Skin epidermis (tissue), 12 donors: Measurements from ENCODE around the gene THNSL1.
"Not testable (repeated sequence)": the region's sequence is repeated elsewhere in the genome, so short reads cannot be mapped to it uniquely, and the experiment has no call there.

Experiments
- H3K27ac ChIP-seq, 21 experiments: fragments of 200-600 bp; sonication (generic) in 11 of 21; one replicate each; pipeline ENCODE4 v1.5.0; 2020; ENCODE audit warnings: mild to moderate bottlenecking in 3 of 21, inconsistent platforms in 2 of 21, moderate library complexity in 2 of 21
- H3K4me3 ChIP-seq, 7 experiments: fragments of 200-600 bp; sonication (generic) in 2 of 7; one replicate each; pipeline ENCODE4 v1.5.0; 2020; ENCODE audit warnings: inconsistent platforms in 2 of 7, mild to moderate bottlenecking in 2 of 7, moderate library complexity in 1 of 7

THNSL1 gene

DNA sequence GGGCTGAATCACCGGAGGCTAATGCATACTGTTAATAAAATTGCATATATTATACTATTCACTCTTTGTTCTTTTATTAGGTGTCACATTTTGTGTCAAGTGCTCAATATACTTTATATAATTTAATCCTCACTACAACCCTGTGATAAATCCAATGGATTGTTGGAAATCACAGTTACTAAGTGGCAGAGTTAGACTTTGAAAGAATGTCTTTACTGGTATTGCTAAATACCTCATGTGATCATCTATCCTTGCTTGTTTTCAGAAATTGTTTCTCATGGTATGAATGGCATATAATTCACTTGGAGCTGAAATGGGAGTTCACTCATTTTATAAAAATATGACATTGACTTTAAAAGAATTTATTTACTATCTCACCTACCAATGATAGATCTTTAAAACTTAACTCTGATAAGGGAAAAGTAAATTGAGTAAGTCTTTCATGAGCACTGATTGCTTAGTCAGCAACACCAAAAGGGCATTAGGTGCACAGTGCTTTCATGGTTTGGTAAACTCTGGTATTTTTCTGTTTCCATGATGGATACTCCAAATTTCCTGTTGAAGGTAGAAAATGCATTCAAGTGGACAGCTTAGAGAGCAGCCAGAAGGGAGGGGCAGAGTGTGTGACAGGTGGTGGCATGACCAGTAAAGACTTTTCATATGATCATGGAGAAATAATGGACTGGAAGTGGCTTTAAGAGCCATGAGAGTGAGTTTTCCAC is 23.0 kb upstream of the THNSL1 start:
- H3K4me3 ChIP-seq = no peak overlapping the region
- H3K27ac ChIP-seq = no peak overlapping the region

DNA sequence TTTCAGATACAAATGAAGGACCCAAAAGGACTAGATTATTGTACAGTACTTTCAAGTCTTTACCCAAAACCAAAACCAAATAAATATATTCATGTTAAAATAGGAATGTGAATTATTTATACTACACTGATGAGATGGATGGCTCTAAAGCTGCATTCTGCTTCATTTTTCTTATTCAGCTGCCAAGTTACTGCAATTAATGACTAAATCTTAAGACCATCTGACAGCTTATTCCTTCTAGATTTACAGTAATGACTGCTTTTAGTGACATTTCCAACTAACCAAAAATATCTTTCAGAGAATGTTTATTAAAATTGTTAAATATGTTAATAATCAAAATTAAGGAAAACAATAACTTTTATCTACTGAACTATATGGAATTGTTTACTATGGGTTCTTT is 21.3 kb upstream of the THNSL1 start:
- Histone ChIP-seq H3K4me3 (no peak overlapping the region), H3K27ac (no peak overlapping the region)

DNA sequence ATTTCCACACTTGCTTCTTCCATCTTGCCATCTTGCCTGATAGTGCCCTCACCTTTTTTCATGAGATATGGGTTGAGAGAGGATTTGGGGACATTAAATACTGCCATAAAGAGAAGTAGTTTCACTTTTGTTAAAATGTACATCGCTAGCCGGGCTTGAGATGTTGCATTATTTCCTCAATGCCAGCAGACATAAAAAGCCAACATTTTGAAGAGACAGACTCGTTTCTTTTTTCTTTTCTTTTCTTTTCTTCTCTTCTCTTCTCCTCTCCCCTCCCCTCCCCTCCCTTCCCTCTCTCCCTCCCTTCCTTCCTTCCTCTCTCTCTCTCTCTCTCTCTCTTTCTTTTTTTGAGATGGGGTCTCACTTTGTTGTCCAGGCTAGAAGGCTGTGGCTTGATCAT is 18.4 kb upstream of the THNSL1 start:
- no peak overlapping the region for H3K27ac ChIP-seq

DNA sequence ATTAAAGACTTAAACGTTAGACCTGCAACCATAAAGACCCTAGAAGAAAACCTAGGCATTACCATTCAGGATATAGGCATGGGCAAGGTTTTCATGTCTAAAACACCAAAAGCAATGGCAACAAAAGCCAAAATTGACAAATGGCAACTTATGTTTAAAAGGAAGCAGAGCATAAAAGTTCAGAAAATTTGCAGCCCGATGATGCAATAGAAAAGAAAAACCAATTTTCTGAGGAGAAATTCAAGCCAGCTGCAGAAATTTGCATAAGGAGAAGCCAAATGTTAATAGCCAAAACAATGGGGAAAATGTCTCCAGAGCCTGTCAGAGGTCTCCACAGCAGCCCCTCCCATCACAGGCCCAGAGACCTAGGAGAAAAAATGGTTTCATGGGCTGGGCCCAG is 4.8 kb upstream of the THNSL1 start:
- not testable (repeated sequence) for H3K4me3 ChIP-seq, H3K27ac ChIP-seq

More for the DNA sequence above, 18.4 kb upstream of the THNSL1 start:
- H3K4me3 ChIP-seq = no peak overlapping the region

DNA sequence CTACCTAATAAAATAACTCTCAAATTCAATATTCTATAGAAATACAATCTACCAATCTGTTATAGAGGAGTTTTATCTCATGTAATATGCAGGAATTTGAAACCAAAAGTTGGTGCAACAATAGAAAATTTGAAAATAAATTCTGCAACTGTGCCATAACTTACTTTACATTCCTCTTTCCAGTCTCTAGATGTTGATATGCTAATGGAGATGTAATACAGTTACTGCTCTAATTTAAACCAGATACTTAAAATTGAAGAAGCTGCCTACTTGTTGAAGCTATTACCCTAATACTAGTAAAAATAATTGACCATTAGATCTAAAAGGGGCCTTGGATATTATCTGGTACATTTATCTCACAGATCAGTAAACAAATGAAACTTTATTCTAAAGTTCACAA is 1.8 kb upstream of the THNSL1 start:
- Histone ChIP-seq H3K27ac (no peak overlapping the region), H3K4me3 (no peak overlapping the region)

DNA sequence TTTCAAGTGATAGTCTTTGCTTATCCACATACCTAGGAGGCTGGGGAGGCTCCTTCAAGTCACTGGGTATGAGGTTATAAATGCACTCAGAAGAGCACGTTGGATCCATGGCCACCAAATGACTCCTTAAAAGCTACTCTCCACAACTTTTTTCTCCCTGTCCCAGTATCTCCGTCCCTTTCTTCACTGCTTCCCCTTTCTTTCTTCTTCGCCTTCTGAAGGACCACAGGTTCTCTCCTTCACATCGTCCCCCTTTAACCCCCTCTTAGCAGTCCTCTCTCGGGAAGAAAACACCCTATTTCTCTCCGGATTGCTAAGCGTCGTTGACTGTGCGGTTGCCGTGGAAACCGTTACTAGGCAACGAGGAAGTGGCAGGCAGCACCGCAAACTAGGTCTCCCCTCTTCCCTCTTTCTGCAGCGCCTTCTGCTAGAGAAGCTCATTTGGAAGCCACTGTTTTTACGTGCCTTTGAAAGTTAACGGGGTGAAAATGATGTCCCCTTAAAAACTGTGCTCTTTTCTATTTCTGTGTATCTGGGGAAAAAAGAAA is 510 bp upstream of the THNSL1 start, which contains the start of gene ENKUR:
ENKUR (minus strand) TSS at position 331 of the 548 bp plus-strand sequence; CDS start at position 109, 222 bp downstream.
- H3K27ac ChIP-seq = peak within 1 kb of the TSS; percentile 77 to 96 (median 89)
- peak within 1 kb of the TSS; percentile 45 to 69 (median 54) for H3K4me3 ChIP-seq

DNA sequence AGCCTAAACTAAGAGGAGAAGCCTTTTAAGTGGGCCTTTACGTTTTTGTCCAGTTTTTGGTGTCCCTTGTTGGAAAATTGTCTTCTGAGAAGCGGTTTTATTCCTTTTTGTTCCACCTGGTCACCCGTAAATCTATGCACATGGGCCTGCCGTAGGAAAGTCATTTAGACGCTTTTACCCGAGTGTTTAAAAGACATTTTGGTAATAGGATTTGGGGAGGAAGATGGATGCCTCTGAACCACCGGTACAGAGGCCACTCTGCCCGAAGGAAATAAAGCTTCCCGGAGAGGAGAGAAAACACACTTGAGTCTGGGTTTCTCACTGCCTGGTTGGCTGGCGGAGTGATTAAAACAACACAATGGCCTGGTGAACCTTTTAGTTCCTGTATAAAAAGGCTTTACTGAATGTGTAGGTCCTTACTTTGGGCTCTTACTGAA is 760 bp downstream of the THNSL1 start:
- H3K4me3 ChIP-seq = peak overlapping the region; percentile 45 to 69 (median 54)
- peak overlapping the region in 20 of 21 experiments; percentile 80 to 96 (median 90) for H3K27ac ChIP-seq

DNA sequence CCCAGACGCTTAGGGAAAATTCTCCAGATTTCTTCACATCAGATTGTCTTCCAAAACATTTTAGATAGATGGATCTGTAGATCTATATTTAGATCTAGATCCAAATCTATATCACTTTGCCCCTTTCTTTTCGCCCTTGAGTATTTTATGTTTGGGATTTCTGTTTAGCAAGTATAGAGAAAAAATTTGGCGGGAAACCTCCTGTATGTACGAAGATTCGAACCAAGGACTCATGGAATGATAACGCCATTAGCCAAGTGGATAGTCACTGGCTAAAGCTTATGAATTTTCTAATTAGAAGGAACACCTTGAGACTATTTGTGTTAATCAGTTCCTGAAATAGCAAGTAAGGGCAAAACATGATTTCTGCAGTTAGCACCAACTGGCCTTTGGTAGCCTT is 1.2 kb downstream of the THNSL1 start:
- Histone ChIP-seq H3K27ac (peak overlapping the region in 19 of 21 experiments; percentile 83 to 96 (median 90)), H3K4me3 (peak overlapping the region in 4 of 7 experiments; percentile 52 to 63 (median 57))

DNA sequence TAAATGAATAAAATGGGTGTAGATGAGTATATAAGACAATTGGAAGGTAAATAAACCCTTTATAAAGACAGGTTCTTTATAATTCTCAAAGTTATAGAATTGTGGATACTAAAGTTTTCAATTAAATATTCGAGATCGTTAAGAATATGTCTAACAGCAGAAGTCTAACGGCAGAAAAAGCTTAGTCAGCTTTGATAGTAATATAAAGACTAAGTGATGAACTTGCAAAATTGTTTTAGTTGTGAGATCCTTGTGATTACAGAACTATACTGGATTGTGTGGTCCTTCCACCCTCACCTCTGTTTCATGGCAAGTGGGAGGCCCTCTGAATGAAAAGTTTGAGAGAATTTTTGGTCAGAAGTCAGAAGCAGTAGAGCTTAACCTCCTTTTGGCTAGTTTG is 2.3 kb downstream of the THNSL1 start:
- no peak overlapping the region for H3K27ac ChIP-seq
- H3K4me3 ChIP-seq = no peak overlapping the region

DNA sequence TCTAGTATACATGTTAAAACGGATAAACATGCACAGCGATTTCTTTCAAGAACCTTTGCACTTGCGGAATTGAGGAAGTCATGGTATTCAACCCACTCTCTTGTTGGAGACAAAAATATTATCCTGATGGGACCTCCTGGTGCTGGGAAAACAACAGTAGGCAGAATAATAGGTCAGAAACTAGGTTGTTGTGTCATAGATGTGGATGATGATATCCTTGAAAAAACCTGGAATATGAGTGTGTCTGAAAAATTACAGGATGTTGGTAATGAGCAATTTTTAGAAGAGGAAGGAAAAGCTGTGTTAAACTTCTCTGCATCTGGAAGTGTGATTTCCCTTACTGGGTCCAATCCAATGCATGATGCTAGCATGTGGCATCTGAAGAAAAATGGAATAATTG is 6.9 kb downstream of the THNSL1 start:
- no peak overlapping the region for H3K4me3 ChIP-seq

DNA sequence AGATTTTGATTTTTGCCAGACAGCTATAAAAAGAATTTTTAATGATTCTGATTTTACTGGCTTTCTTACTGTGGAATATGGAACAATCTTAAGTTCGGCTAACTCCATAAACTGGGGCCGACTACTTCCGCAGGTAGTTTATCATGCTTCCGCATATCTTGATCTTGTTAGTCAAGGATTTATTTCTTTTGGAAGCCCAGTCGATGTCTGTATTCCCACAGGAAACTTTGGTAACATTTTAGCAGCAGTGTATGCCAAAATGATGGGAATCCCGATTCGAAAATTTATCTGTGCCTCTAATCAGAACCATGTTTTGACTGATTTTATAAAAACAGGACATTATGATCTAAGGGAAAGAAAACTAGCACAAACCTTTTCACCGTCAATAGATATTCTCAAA is 8.1 kb downstream of the THNSL1 start:
- no peak overlapping the region for H3K4me3 ChIP-seq
- H3K27ac ChIP-seq = peak overlapping the region in 1 of 21 experiments; percentile 31

More for the DNA sequence above, 6.9 kb downstream of the THNSL1 start:
- no peak overlapping the region for H3K27ac ChIP-seq

DNA sequence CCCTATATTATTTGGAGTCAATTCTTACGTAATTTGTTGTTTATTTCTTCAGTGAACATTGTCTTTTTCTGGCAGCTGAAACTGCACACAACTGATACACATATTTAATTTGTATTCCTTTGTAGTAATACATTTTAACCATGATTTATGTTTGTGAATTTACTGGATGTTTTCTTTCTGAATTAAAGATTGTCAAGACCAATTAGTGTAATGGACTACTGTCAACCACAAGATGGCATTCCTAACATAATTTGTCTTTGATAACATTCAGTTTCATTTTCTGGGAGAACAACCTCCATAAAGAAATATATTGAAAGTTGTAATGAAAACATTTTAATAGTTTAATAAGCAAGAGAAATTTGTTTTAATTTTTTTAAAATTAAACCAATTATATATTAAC is 10.1 kb downstream of the THNSL1 start:
- Histone ChIP-seq H3K4me3 (no peak overlapping the region), H3K27ac (no peak overlapping the region)

DNA sequence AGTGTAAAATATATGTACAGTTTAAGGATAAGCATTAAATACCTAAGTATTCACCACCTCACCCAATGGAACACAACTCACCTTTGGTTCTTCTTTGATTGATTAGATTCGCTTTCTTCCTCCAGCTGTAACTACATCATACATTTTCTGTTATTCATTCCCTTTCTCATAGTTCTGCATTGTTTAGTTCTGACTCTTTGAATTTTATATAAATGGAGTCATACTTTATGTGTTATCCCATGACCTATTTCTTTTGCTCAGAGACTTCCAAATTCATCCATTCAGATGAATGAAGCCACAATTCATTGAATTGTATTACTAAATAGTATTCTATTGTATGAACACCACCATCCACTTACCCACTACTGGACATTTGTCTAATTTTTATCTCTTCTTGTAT is 12.3 kb downstream of the THNSL1 start:
- Histone ChIP-seq H3K4me3 (no peak overlapping the region), H3K27ac (no peak overlapping the region)

DNA sequence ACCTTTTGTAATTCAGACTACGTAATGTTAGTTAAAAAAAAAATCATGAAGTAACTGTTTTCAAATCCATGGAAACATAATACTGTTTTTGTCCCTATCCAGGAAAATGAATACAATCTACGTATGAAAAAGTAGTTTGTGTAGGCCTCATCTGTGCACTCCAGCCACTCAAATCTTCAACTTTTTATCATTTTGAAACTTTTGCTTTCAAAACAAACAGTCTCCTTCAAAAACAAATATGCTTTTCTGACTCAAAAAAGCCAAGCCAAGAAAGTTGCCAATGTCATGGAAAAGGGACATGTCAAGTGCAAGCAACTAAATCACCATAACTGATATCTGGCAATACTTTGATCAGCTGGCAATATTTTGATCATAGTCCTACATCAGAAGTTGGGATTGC is 13.1 kb downstream of the THNSL1 start:
- Histone ChIP-seq H3K27ac (no peak overlapping the region), H3K4me3 (no peak overlapping the region)

DNA sequence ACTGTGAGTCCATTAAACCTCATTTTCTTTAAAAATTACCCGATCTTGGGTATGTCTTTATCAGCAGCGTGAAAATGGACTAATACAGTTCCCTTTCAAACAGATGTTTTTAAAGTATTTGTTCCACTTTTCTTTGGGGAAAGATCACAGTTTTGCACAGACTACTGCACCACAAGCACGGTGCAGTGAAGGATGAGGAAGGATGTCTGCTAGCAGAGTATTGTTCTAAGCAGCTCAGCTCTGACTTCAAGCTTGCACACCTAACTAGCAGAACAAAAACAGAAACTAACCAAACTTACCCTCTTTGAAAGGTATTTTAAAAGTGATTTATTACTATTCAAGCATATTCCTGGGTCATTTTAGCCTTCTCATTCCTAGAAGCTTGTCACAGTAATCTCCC is 20.0 kb downstream of the THNSL1 start:
- Histone ChIP-seq H3K4me3 (no peak overlapping the region), H3K27ac (no peak overlapping the region)

DNA sequence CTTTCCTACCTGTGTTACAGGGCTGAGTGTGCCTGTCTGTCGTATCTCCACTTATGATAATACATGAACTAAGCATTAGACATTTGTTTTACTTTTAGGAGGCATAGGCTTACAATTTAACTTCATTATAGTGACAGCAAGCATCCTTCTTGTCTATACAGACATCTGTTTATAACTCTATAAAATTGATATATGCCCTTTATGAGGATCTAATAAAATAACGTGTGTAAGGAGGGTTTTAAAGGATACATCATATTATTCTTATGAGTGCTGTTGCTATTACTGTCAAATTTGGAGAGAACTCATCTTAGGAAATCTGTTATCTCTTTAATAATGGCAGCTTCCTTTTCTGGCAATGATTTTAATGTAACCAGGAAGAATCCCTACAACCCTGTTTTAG is 21.9 kb downstream of the THNSL1 start:
- no peak overlapping the region for H3K4me3 ChIP-seq
- H3K27ac ChIP-seq = no peak overlapping the region

DNA sequence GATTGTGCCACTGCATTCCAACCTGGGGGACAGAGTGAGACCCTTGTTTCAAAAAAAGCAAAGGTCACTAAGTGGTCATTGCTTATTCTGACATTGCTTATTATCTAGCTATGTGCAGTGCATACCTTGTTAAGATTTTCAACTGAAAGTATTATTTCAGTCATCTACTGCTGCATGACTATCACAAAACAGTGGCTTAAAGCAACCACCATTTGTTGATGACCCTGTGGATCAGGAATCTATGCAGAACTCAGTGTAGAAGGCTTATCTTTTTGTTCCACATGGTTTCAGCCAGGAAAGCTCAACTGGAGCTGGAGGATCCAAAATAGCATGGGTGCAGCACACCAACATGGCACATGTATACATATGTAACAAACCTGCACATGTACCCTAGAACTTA is 23.1 kb downstream of the THNSL1 start:
- Histone ChIP-seq H3K27ac (no peak overlapping the region), H3K4me3 (no peak overlapping the region)

DNA sequence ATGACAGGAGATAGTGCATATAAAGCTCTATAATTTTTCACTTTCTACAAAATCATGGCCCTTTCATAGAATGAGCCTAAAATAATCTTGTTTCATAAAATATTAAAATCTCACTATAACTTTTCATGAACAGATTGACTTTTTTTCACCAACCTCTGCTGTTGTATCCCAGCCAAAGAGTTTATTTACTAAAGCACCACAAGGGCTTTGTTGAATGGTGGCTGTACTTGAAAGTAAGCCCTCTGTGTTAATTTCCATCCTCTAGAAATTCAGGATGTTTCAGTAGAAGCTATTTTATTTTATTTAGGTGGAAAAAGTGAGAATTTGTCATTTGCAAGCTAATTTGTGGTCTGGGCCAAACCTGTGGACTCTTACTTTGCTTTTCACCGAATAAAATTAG is 30.2 kb downstream of the THNSL1 start:
- H3K27ac ChIP-seq = peak overlapping the region in 1 of 21 experiments; percentile 25
- no peak overlapping the region for H3K4me3 ChIP-seq

DNA sequence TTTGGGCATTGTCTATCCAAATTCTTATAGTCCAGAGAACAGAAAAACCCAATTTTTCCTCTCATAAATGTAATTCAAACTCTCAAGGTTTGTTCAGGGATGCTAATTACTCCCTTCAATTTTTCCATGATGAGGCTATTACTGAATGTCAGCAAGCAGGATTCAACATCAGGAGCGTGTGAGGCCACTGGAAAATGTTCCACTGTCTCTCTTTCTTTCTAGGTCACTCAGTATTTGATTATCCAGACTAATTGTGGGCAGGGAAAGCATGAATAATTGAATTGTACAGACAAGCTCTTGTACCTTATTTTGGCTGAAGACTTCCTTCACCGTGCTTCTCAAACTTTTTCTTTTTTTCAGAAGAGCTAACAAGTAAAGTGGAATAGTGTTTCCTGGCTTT is 30.7 kb downstream of the THNSL1 start:
- Histone ChIP-seq H3K4me3 (no peak overlapping the region), H3K27ac (peak overlapping the region in 4 of 21 experiments; percentile 25 to 49 (median 40))

DNA sequence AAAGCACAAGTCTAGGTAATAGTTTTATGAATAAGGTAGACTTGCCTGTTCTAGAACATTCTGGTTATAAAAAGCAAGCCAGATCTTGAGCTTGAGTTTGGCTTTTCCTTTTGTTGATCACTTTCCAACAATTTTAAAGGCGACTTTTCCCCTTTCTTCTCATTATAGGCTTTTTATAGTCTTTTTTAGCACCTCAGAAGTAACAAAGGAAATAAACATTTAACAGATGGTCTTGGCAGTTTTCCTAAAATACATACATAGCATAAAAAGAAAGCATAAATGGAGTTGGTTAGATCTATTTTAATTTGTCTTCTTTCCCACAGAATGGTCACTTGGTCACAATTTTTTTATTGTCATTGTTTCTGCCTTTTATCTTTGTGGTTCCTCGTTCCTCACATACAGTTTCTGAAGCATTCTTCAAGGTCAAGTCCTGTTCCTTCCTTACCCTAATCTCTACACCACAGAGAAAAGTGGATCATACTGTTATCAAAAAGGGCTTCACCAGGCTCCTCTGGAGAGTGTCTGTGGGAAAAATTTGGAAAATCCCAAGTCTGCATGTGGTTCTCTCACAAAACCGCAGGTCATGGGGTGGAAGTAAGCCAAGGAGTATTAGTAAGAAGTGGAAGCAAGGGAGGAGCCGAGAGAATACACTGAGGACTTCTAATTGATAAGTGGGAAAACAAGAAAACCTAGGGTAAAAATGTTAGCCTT is 31.3 kb downstream of the THNSL1 start:
- Histone ChIP-seq H3K4me3 (no peak overlapping the region), H3K27ac (peak overlapping the region in 5 of 21 experiments; percentile 11 to 49 (median 32))

DNA sequence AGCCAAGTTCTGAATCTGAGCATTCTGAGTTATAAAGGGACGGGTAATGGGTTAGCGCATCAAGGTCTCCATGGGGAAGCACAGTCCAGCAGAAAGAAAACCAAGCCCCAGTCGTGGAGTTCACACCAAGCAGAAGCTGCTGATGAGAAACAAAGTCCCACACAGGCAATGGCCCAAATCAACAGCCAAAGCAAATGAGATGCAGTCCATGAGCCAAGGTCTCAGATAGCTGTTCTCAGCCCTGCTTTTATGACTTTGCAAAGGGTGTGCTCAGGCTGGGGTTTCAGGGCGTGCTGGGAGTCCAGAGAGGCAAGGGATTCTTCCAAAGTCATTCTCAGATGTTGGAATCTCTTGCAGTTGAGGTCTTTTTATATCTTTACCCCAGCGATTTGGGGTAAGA is 32.0 kb downstream of the THNSL1 start:
- no peak overlapping the region for H3K4me3 ChIP-seq
- peak overlapping the region in 1 of 21 experiments; percentile 4 for H3K27ac ChIP-seq
